Measurements from ENCODE around the gene APOL3. TPM values are rescaled to one million over a fixed set of nuclear protein-coding genes. Genes with fewer than 3 reads are reported as not detected.
"Not testable (repeated sequence)": the region's sequence is repeated elsewhere in the genome, so short reads cannot be mapped to it uniquely, and the experiment has no call there.

APOL3 gene
- total and polyA plus RNA-seq, 4 donors = 3.0 to 15.1 (median 5.6) TPM

DNA sequence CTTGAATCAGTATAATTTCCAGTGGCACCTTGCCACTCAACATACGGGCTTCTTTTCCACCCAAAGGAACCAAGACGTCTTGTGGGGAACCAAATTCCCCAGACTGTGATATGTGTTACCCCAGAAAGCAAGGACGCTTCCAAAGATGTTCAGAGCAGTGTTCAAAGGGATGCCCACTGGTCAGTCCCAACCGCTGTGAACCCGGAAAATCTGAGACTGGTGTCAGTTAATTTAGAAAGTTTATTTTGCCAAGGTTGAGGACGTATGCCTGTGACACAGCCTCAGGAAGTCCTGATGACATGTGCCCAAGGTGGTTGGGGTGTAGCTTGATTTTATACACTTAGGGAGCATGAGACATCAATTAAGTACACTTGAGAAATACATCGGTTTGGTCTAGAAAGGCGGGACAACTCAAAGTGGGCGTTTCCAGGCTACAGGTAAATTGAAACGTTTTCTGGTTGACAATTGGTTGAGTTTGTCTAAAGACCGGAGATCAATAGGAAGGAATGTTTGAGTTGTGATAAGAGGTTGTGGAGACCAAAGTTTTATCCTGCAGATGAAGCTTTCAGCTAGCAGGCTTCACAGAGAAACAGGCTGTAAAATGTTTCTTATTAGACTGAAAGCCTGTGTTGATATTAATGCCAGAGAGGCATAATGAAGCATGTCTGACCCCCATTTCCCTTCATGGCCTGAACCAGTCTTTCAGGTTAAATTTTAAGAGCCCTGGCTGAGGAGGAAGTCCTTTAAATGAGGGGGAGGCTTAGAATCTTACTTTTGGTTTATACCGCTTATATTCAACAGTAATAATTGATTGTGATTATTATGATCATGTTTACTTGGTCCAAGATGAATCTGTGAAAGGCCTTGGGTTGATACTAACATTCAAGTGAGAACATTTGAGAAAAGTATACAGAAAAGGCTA lies 6.8 kb downstream of the APOL3 start:
- no peak for DNase-seq (ENCODE audit: low read depth in 4 of 6, low spot score in 6 of 6)
- Histone ChIP-seq H3K9me3 (ENCODE audit: control insufficient read depth, insufficient read depth, low read length) (no peaks in the 10 kb centered on the region), H3K27ac (ENCODE audit: low read depth, low read length) (no peak overlapping the region), H3K36me3 (ENCODE audit: control insufficient read depth, insufficient read depth, low read length) (no peaks in the 10 kb centered on the region), H3K4me3 (ENCODE audit: low read depth, low read length) (no peak overlapping the region), H3K4me1 (ENCODE audit: control insufficient read depth, insufficient read depth, low read length) (peaks cover 28% of the 10 kb centered on the region), H3K27me3 (ENCODE audit: control insufficient read depth, insufficient read depth, low read length) (no peaks in the 10 kb centered on the region)
- 87% methylated on average over 11 of the region's 12 CpGs for WGBS (ENCODE audit: insufficient coverage)

DNA sequence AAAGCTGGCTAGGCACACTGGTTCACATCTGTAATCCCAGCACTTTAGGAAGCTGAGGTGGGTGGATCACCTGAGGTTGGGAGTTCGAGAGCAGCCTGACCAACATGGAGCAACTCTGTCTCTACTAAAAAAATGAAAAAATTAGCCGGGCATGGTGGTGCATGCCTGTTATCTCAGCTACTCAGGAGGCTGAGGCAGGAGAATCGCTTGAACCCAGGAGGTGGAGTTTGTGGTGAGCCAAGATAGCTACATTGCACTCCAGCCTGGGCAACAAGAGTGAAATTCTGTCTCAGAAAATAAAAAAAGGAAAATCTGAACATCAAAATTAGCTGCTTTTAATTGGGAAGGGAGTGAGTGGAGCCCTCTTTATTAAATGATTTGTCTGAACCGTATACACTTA lies 7.7 kb downstream of the APOL3 start:
- not testable (repeated sequence) for H3K4me3 ChIP-seq (ENCODE audit: low read depth, low read length); DNase-seq (ENCODE audit: low read depth in 4 of 6, low spot score in 6 of 6); H3K27ac ChIP-seq (ENCODE audit: low read depth, low read length); H3K9me3 ChIP-seq (ENCODE audit: control insufficient read depth, insufficient read depth, low read length); H3K36me3 ChIP-seq (ENCODE audit: control insufficient read depth, insufficient read depth, low read length); H3K27me3 ChIP-seq (ENCODE audit: control insufficient read depth, insufficient read depth, low read length)
- H3K4me1 ChIP-seq (ENCODE audit: control insufficient read depth, insufficient read depth, low read length) = peaks cover 33% of the 10 kb centered on the region
- 93% methylated on average over 3 of the region's 4 CpGs for WGBS (ENCODE audit: insufficient coverage)

DNA sequence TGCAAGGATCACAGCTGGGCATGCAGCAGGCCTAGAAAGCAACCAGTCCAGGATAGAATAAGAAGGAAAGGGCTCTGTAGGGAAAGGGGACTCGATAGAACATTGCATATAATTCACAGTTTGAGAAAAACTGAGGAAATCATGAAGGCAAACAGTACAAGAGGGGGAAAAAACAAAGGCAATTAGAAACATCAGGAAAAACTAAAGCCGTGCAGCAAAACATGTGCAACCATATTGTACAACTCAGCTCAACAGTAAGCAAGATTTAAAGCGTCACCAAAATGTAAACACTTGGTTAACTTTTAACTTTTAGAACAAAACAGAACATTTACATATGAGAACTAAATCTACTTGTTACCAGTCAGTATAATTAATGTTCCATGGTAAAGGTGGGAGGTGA lies 8.5 kb downstream of the APOL3 start:
- Histone ChIP-seq H3K9me3 (ENCODE audit: control insufficient read depth, insufficient read depth, low read length) (no peaks in the 10 kb centered on the region), H3K27ac (ENCODE audit: low read depth, low read length) (no peak overlapping the region), H3K27me3 (ENCODE audit: control insufficient read depth, insufficient read depth, low read length) (no peaks in the 10 kb centered on the region), H3K4me3 (ENCODE audit: low read depth, low read length) (no peak overlapping the region), H3K36me3 (ENCODE audit: control insufficient read depth, insufficient read depth, low read length) (no peaks in the 10 kb centered on the region), H3K4me1 (ENCODE audit: control insufficient read depth, insufficient read depth, low read length) (peaks cover 36% of the 10 kb centered on the region)
- DNase-seq (ENCODE audit: low read depth in 4 of 6, low spot score in 6 of 6) = no peak
- WGBS (ENCODE audit: insufficient coverage) = 78% methylated on average over 1 of the region's 3 CpGs

DNA sequence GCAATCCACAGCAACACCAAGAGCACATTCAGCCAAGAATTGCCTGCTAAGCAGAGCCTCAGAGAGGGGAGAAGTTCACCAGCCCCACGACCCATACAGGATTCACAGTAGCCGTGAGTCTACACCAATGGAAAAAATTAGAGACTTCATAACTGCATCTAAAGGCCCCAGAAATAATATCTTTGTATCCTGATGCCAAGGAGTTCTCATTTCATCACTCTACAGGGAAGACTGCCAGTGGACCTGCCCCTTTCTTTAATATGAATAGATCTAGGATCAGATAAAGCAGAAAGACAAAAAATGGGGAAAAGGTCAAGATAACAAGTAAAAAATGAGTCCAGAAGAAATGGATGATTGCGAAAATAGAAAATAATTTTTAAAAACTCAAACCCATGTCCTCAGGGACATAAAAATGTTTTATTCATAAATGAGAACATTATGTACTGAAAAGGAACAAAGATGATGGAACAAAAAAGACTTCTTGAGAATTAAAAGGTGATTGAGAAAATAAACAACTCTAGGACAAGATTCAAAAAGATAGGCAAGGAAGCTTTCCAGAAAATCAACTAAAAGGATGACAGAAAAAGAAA lies 9.5 kb downstream of the APOL3 start:
- no peaks in the 10 kb centered on the region for H3K27me3 ChIP-seq (ENCODE audit: control insufficient read depth, insufficient read depth, low read length)
- no peaks in the 10 kb centered on the region for H3K36me3 ChIP-seq (ENCODE audit: control insufficient read depth, insufficient read depth, low read length)
- no peak for DNase-seq (ENCODE audit: low read depth in 4 of 6, low spot score in 6 of 6)
- no peak overlapping the region for H3K27ac ChIP-seq (ENCODE audit: low read depth, low read length)
- WGBS (ENCODE audit: insufficient coverage) = no CpG with 5 or more reads among the region's 3 CpGs
- no peaks in the 10 kb centered on the region for H3K9me3 ChIP-seq (ENCODE audit: control insufficient read depth, insufficient read depth, low read length)
- no peak overlapping the region for H3K4me3 ChIP-seq (ENCODE audit: low read depth, low read length)
- peaks cover 28% of the 10 kb centered on the region for H3K4me1 ChIP-seq (ENCODE audit: control insufficient read depth, insufficient read depth, low read length)

DNA sequence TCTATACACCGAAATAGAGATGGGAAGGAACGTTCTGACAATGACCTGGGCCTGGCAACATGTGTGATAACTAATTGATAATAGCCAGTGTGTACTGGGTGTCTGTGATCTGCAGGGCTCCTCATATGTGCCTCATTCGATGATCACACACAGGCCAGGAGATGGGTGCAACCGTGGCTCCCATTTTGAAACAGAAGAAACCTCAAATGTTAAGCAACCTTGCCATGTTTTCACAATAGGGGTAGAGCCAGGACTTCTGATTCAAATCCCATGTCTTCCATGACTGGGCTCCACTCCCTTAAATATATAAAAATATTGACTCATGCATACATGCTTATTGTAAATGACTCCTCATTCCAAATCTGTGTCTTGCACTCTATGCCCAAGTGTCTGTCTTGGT lies 11.1 kb downstream of the APOL3 start:
- no peaks in the 10 kb centered on the region for H3K27me3 ChIP-seq (ENCODE audit: control insufficient read depth, insufficient read depth, low read length)
- no peak for DNase-seq (ENCODE audit: low read depth in 4 of 6, low spot score in 6 of 6)
- no peaks in the 10 kb centered on the region for H3K9me3 ChIP-seq (ENCODE audit: control insufficient read depth, insufficient read depth, low read length)
- H3K4me1 ChIP-seq (ENCODE audit: control insufficient read depth, insufficient read depth, low read length) = peaks cover 19% of the 10 kb centered on the region
- 89% methylated on average over 4 of the region's 4 CpGs for WGBS (ENCODE audit: insufficient coverage)
- H3K27ac ChIP-seq (ENCODE audit: low read depth, low read length) = no peak overlapping the region
- no peak overlapping the region for H3K4me3 ChIP-seq (ENCODE audit: low read depth, low read length)
- no peaks in the 10 kb centered on the region for H3K36me3 ChIP-seq (ENCODE audit: control insufficient read depth, insufficient read depth, low read length)

DNA sequence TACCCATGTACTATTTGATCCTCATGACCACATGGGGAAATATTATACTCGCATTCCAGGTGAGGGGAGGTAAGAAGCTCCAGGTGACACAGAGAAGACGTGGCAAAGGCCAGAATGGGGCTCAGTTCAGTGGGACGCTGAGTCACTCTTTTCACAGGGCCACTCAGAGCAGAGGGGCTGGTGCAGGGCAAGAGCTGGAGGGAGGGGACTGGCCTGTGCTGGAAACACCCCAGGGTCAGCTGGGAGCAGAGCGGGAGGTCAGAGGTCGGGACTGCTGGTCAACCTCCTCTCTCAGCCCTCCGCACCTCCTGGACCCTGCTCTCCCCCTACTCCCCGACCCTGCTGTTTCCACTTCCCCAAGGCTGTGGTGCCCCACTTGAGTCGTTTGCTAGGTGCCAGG lies 12.1 kb downstream of the APOL3 start:
- Histone ChIP-seq H3K27ac (ENCODE audit: low read depth, low read length) (no peak overlapping the region), H3K9me3 (ENCODE audit: control insufficient read depth, insufficient read depth, low read length) (no peaks in the 10 kb centered on the region), H3K27me3 (ENCODE audit: control insufficient read depth, insufficient read depth, low read length) (no peaks in the 10 kb centered on the region), H3K4me3 (ENCODE audit: low read depth, low read length) (no peak overlapping the region), H3K4me1 (ENCODE audit: control insufficient read depth, insufficient read depth, low read length) (peaks cover 19% of the 10 kb centered on the region), H3K36me3 (ENCODE audit: control insufficient read depth, insufficient read depth, low read length) (no peaks in the 10 kb centered on the region)
- 92% methylated on average over 7 of the region's 8 CpGs for WGBS (ENCODE audit: insufficient coverage)
- DNase-seq (ENCODE audit: low read depth in 4 of 6, low spot score in 6 of 6) = no peak

DNA sequence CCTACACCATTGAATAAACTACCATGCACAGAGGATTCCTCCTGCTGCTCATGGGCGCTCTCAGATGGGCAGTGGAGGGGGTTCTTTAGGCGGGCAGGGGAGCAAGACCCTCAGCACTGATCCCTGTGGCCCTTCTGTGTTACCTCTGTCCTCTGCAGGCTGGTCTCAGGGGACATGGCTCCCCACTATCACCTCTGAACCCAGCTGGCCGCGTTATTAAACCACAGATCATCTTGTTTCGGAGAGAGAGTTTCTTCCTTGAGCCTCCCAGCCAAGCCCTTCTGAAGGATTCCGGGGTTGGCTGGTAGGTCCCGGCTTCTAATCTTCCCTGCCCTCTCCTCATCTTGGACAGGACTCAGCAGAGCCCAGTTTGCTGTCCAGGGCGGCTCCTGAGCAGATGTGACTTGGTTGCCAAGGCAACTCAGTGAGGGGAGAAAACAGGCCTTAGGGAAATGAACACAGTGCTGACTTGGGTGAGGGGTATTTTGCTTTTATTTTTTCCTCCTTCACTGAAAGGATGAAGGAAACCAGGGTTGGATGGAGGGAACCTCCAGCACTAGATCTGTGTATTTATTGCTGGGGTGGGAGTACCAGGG lies 13.3 kb downstream of the APOL3 start:
- DNase-seq (ENCODE audit: low read depth in 4 of 6, low spot score in 6 of 6) = peak in 2 of 6 donors; percentile 35 to 60
- Histone ChIP-seq H3K9me3 (ENCODE audit: control insufficient read depth, insufficient read depth, low read length) (no peaks in the 10 kb centered on the region), H3K27me3 (ENCODE audit: control insufficient read depth, insufficient read depth, low read length) (no peaks in the 10 kb centered on the region), H3K36me3 (ENCODE audit: control insufficient read depth, insufficient read depth, low read length) (no peaks in the 10 kb centered on the region), H3K4me1 (ENCODE audit: control insufficient read depth, insufficient read depth, low read length) (peaks cover 19% of the 10 kb centered on the region), H3K27ac (ENCODE audit: low read depth, low read length) (no peak overlapping the region), H3K4me3 (ENCODE audit: low read depth, low read length) (no peak overlapping the region)
- WGBS (ENCODE audit: insufficient coverage) = 59% methylated on average over 4 of the region's 8 CpGs

DNA sequence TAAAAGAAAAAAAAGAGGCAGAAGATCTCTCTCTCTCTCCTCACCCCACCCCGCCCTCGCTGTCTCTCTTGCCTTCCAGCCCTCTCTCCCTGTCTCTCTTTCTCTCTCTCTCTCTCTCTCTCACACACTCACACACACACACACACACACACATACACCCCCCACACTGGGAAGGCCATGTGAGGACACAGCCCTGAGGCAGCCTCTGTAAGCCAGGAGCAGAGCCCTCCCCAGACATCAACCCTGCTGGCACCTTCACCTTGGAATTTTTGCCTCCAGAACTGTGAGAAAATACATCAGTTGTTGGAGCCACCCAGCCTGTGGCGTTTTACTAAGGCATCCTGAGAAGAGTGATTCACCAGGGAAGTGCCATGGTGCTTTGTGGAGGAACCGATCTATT lies 14.7 kb downstream of the APOL3 start:
- no CpG with 5 or more reads among the region's 4 CpGs for WGBS (ENCODE audit: insufficient coverage)
- no peak overlapping the region for H3K4me3 ChIP-seq (ENCODE audit: low read depth, low read length)
- H3K27ac ChIP-seq (ENCODE audit: low read depth, low read length) = no peak overlapping the region
- H3K4me1 ChIP-seq (ENCODE audit: control insufficient read depth, insufficient read depth, low read length) = peaks cover 19% of the 10 kb centered on the region
- no peak for DNase-seq (ENCODE audit: low read depth in 4 of 6, low spot score in 6 of 6)
- no peaks in the 10 kb centered on the region for H3K27me3 ChIP-seq (ENCODE audit: control insufficient read depth, insufficient read depth, low read length)
- H3K36me3 ChIP-seq (ENCODE audit: control insufficient read depth, insufficient read depth, low read length) = no peaks in the 10 kb centered on the region
- no peaks in the 10 kb centered on the region for H3K9me3 ChIP-seq (ENCODE audit: control insufficient read depth, insufficient read depth, low read length)

DNA sequence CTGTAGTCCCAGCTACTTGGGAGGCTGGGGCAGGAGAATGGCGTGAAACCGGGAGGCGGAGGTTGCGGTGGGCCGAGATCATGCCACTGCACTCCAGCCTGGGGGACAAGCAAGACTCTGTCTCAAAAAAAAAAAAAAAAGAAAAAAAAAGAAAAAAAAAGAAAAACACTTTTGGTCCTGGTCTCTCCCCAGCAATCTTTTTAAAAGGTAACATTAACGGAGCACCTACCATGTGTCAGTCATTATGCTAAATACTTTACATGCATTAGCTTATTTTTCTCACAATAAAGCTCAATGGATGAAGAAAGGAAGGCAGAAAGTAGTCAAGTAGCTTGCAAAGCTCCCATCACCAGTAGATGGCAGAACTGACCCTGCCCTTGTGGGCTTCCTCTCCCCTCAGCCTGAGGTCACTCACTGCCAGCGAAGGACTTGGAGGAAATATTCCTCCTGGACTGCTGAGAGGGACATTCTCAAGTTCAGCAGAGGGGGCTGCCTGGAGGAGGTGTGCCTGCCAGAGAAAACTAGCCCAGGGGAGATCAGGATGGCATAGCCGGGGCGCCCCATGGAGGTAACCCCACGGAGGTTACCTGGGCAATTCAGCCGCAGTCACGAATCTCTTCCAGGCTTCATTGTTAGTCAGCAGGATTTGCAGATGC lies 15.5 kb downstream of the APOL3 start:
- H3K27ac ChIP-seq (ENCODE audit: low read depth, low read length) = no peak overlapping the region
- no peak overlapping the region for H3K4me3 ChIP-seq (ENCODE audit: low read depth, low read length)
- H3K36me3 ChIP-seq (ENCODE audit: control insufficient read depth, insufficient read depth, low read length) = no peaks in the 10 kb centered on the region
- H3K4me1 ChIP-seq (ENCODE audit: control insufficient read depth, insufficient read depth, low read length) = peaks cover 19% of the 10 kb centered on the region
- 23% methylated on average over 5 of the region's 12 CpGs for WGBS (ENCODE audit: insufficient coverage)
- H3K9me3 ChIP-seq (ENCODE audit: control insufficient read depth, insufficient read depth, low read length) = no peaks in the 10 kb centered on the region
- no peaks in the 10 kb centered on the region for H3K27me3 ChIP-seq (ENCODE audit: control insufficient read depth, insufficient read depth, low read length)
- DNase-seq (ENCODE audit: low read depth in 4 of 6, low spot score in 6 of 6) = peak in 2 of 6 donors; percentile 77 to 78

Measured in spinal cord (tissue), 10 donors.